ENCODE results near the gene CASZ1. TPM values are rescaled to one million over a fixed set of nuclear protein-coding genes. Genes with fewer than 3 reads are reported as not detected.

The CASZ1 gene
- total RNA-seq, 2 experiments from 2014 or later = 11.0 to 11.5 TPM

DNA sequence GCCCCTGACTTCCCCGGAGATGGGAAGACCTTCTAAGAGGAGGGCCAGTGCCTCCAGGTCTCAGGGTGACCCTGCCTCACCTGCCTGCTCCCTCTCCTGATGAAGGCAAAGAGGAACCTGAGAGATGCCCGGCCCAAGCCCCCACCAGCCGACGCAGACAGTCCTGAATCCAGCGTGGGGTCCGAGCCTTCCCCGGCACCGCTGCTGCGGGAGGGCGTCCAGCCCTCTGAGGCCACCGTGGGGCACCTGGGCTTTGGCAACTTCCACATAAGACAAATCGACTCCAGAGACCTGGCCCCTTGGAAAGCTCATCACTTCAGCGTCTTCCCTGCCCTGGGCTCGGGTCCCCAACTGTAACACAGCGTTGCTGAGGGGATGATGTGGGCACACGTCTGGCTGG lies 122.2 kb downstream of the CASZ1 start:
- no peaks in the 10 kb centered on the region for H3K36me3 Mint-ChIP-seq
- POLR2A ChIA-PET = no interaction called here
- no peak overlapping the region for H3K27ac Mint-ChIP-seq
- ATAC-seq (ENCODE audit: low read depth) = no peak
- no peak overlapping the region for H3K4me3 Mint-ChIP-seq
- H3K4me1 Mint-ChIP-seq = no peaks in the 10 kb centered on the region
- no peak for DNase-seq
- H3K27me3 Mint-ChIP-seq = no peaks in the 10 kb centered on the region
- no peaks in the 10 kb centered on the region for H3K9me3 Mint-ChIP-seq

DNA sequence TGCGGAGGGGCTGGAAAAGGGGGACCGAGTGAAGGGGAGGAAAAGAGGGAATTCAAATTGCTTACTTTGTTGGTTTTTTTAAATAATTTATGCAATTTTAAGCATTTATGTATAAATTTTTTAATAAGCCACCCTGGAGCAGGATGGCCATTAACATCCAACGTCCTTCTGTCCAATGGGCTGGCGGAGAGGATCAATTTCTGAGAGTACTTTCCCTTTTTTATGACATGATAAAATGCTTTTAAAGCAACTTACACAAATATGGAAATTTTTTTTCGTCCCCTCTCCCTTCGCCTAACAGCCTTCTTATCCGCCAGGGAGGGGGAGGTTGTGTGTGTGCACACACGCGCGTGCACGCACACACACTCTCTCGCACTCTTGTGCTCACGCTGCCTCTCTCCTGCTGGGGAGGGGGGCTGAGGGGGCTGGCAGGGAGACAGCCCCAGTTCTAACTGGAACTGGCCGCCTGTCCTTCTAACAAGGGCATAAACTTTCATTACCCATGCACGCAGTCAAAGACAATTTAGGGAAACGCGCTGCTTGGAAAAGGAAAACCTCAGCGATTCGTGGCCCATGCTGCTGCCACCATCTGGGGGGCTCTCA lies 123.2 kb downstream of the CASZ1 start:
- POLR2A ChIA-PET = no interaction called here
- no peak for DNase-seq
- H3K4me3 Mint-ChIP-seq = no peak overlapping the region
- H3K27ac Mint-ChIP-seq = no peak overlapping the region
- H3K9me3 Mint-ChIP-seq = no peaks in the 10 kb centered on the region
- H3K4me1 Mint-ChIP-seq = no peaks in the 10 kb centered on the region
- no peak for ATAC-seq (ENCODE audit: low read depth)
- H3K27me3 Mint-ChIP-seq = no peaks in the 10 kb centered on the region
- H3K36me3 Mint-ChIP-seq = no peaks in the 10 kb centered on the region

DNA sequence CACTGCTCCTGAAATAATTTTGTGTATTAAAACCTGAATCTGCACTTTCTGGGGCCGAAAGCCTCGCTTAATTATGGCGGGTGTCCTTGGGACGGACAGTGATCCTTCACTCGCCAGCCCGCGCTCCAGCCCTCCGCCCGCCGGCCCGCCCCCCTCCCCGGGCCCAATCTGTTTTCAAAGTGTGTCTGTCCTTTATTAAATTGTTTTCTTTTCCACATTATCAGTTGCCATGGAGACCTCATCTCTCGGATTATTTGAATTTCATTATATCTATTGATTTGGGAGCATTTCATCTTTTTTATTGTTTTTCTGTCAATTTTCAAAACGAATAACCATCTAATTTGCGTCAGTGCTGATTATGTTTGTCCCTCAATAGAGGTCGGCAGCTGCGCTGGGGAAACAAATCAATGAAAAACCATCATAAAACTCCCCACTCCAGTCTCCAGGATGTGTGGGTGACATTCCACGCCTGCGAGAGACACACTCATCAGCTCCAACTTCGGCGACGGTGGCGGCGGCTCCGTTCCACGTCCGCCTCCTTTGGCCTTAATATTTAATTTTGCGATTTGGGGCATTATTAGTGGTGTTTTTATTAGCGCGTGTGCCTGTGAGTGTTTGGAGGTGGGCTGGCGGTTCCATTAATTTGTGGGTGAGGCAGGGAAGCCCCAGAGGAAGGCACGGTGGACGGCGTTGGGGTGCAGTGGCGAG lies 123.9 kb downstream of the CASZ1 start:
- H3K4me3 Mint-ChIP-seq = no peak overlapping the region
- no peak overlapping the region for H3K27ac Mint-ChIP-seq
- no peaks in the 10 kb centered on the region for H3K9me3 Mint-ChIP-seq
- POLR2A ChIA-PET = interaction anchor here (0.6 kb wide), 1 partner anchor 52 kb away, joined by 3 read pairs; no protein-coding TSS in a partner anchor
- no peaks in the 10 kb centered on the region for H3K36me3 Mint-ChIP-seq
- no peak for DNase-seq
- no peaks in the 10 kb centered on the region for H3K27me3 Mint-ChIP-seq
- ATAC-seq (ENCODE audit: low read depth) = no peak
- no peaks in the 10 kb centered on the region for H3K4me1 Mint-ChIP-seq

DNA sequence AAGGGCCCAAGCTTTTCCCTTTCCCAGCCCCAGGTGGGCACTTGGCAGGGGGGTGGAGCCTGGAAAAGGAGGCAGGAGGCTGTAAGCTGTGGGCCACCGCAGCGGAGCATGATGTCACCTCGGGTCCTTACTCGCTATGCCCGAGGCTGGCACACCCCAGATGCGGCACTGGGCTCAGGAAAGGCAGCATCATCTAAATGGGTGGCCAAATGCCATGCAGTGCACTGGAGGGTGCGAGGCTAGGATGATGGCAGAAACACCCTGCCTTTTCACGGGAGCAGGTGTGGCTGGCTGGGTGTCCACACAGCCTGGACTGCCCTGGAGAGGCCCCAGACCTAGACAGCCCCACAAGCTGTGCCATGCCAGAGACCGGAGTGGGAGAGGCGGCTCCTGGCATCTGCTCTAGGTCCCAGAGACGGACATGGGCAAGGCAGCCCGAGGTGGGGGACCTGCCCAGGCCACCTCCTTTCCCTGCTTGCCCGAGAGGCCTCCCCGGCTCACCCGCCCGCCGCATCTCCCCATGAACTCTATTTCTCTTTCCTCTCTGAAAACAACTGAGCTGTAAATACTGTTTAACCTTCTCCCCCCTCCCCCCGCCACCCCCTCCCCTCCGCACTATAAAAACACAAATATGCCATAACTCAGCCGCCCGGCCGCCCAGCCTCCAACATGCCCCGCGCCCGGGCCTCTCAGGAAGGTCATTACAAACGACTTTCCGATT lies 124.7 kb downstream of the CASZ1 start:
- H3K36me3 Mint-ChIP-seq = no peaks in the 10 kb centered on the region
- no peak for DNase-seq
- no peak for ATAC-seq (ENCODE audit: low read depth)
- H3K27me3 Mint-ChIP-seq = no peaks in the 10 kb centered on the region
- no peak overlapping the region for H3K4me3 Mint-ChIP-seq
- POLR2A ChIA-PET = interaction anchor here (0.6 kb wide), 1 partner anchor 51 kb away, joined by 3 read pairs; no protein-coding TSS in a partner anchor
- no peak overlapping the region for H3K27ac Mint-ChIP-seq
- H3K4me1 Mint-ChIP-seq = no peaks in the 10 kb centered on the region
- no peaks in the 10 kb centered on the region for H3K9me3 Mint-ChIP-seq

DNA sequence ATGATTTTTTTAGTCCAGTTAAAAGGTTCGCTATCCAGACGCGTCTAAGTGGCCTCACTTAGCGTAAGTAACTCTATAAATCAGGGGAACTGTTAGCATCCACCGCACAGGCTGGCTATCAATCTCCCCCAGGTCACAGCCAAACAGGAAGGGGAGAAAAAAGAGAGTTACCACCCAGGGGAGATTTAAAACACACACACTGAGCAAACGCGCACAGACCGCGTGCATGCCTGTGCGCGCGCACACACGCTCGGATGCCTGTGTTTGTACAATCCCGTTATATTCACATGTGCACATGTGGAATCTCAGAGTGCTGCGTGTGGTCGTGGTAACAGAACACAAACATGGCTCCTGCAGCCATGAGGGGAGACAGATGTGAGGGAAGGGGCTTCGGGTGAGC lies 125.4 kb downstream of the CASZ1 start:
- H3K4me1 Mint-ChIP-seq = no peaks in the 10 kb centered on the region
- no peak overlapping the region for H3K4me3 Mint-ChIP-seq
- no peak for DNase-seq
- no peaks in the 10 kb centered on the region for H3K27me3 Mint-ChIP-seq
- POLR2A ChIA-PET = no interaction called here
- H3K27ac Mint-ChIP-seq = no peak overlapping the region
- H3K36me3 Mint-ChIP-seq = no peaks in the 10 kb centered on the region
- no peak for ATAC-seq (ENCODE audit: low read depth)
- no peaks in the 10 kb centered on the region for H3K9me3 Mint-ChIP-seq

DNA sequence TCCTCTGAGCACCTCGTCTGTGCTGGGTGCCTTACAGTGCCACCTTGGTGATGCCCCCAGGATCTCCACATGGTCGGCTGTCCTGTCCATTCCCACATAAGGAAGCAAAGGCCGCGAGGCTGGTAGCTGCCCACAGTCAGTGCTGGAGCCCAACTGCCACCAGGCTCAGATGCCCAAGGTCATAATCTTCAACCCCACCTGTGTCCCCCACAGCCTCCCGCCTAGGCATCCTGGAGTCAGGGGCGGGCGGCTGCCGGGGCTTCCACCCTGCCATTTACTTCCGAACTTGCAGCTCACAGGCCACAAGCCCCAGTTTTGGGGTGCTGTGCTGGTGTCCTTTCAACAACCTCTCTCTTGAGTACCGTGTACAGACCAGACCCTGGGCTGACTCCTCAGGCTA lies 126.3 kb downstream of the CASZ1 start:
- Mint-ChIP-seq H3K4me1 (no peaks in the 10 kb centered on the region), H3K4me3 (no peak overlapping the region), H3K27me3 (no peaks in the 10 kb centered on the region), H3K27ac (no peak overlapping the region), H3K9me3 (no peaks in the 10 kb centered on the region), H3K36me3 (no peaks in the 10 kb centered on the region)
- POLR2A ChIA-PET = no interaction called here
- no peak for DNase-seq
- ATAC-seq (ENCODE audit: low read depth) = no peak

DNA sequence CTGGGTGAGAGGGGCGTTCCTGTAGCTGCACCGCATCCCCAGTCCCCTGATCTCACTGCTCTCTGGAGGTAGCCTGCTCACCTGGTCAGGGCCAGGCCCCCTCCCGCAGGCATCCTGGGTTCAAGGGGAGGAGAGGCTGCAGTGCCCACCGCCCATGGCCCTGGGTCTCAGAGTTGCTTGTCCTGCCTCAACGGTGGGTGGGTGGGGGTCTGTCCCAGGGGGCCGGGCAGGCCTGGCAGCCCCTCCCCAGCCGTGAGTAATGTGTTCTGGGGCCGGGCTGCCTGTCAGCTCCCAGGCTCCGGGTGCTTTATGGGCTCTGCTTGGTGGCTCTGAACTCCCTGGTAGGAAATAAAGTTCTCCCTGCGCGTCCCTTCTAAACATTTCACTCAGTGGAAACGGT lies 126.9 kb downstream of the CASZ1 start:
- ATAC-seq (ENCODE audit: low read depth) = no peak
- H3K4me3 Mint-ChIP-seq = no peak overlapping the region
- H3K27me3 Mint-ChIP-seq = no peaks in the 10 kb centered on the region
- no peak for DNase-seq
- no peak overlapping the region for H3K27ac Mint-ChIP-seq
- POLR2A ChIA-PET = no interaction called here
- H3K36me3 Mint-ChIP-seq = no peaks in the 10 kb centered on the region
- H3K4me1 Mint-ChIP-seq = no peaks in the 10 kb centered on the region
- H3K9me3 Mint-ChIP-seq = no peaks in the 10 kb centered on the region

DNA sequence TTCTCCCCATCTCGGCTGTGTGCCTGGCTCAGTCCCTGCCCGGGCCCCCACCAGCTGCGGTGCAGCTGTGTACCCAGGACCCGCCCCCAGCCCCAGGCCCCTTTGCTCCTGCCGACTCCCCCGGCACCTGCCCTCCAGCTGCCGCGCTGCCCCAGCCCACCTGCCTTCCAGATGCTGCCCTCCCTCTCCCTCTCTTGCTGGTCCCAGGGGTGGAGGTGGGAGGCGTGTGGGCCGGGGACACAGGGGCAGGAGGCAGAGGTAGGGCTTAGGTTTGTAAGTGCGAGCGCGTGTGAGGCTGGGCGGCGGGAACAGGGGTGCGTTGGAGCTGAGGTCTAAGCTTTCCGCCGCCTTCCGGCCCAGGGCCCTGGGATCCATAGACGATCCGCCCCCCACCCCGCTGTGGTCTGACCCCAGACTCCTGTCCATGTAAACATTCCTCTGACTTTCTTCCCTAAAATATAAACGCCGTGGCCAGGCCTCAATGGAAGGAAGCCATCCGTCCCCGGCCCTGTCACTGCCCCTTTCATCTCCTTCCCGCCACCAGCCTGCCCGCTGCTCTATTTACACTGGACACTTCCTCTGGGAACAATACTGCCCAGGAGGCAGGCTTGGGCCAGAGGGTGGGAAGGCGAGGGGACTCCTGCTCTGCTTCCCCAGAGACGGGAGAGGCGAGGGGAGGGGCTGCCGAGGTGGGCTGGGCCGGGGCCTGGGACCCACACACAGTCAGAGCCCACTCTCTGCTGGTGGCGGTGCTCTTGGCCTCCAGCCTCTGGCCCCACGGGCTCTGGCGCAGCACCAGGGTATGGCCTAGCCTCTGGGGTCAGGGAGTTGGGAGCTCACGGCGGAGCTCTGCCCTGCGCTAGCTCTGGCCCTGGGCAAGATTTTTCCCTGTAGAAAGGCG lies 128.3 kb downstream of the CASZ1 start:
- POLR2A ChIA-PET = no interaction called here

DNA sequence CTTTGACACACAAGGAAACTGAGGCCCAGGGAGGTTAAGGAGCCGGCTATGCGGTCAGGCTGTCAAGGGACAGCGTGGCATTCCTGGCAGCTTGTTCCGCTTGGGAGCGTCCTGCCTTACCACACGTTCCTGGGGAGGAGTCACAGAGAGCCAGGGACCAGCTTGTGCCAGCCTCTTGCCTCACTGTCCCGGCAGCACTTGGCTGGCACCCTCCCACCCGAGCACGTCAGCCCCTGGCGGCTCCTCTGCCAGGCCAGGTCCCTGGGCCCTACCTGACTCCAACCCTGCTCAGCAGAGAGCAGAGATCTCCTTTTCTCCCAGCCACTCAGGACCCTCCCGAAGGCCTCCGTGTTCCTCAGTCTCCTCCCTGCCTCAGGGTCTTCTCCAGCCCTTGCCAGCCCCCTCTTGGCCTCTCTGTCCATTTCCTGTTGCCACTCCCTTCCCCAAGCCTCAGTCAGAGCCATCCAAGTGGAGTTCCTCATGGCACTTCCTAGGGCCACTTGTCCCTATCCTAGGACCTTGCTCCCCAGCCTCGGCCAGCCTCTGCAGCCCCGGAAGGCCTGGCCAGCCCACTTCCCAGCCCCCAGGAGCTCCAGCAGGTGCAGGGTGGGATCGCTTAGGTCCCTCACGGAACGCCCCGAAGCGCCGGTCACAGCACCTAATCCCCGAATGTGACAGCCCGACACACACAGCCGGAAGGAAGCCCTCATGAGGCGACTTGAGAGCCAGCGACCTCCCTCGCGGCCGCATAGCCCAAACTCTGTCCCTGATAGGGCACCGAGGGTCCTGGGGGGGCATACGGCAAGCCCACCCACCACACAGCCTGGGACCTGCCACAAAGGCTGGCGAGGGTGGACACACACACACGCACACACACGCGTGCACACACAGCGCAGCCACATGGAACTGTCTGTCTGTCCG lies 130.3 kb downstream of the CASZ1 start:
- H3K27ac Mint-ChIP-seq = no peak overlapping the region
- POLR2A ChIA-PET = no interaction called here

More for the DNA sequence above, 128.3 kb downstream of the CASZ1 start:
- no peak for ATAC-seq (ENCODE audit: low read depth)
- Mint-ChIP-seq H3K27me3 (no peaks in the 10 kb centered on the region), H3K4me3 (no peak overlapping the region), H3K36me3 (no peaks in the 10 kb centered on the region), H3K27ac (no peak overlapping the region), H3K4me1 (no peaks in the 10 kb centered on the region), H3K9me3 (no peaks in the 10 kb centered on the region)
- DNase-seq = no peak

DNA sequence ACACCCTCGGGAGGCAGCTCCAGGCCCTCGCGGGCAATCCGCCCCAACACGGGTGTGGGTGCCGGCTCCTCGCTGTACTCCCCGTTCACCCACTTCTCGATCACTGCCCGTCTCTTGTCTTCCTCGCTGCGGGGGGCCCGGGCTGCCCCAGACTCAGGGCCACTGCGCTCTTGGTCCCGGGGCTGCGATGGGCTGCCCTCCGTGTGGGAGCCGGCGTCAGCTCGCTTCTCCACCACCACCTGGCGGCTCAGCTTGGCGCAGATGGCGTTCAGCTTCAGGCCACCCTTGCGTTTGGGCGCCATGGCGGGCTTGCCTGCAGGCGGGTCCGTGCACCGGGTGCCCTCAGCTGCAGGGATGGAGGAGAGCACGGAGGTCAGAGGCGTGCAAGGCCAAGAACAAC lies 131.2 kb downstream of the CASZ1 start:
- Mint-ChIP-seq H3K27ac (no peak overlapping the region), H3K9me3 (no peaks in the 10 kb centered on the region), H3K27me3 (no peaks in the 10 kb centered on the region), H3K4me3 (no peak overlapping the region), H3K4me1 (no peaks in the 10 kb centered on the region), H3K36me3 (no peaks in the 10 kb centered on the region)
- DNase-seq = no peak
- ATAC-seq (ENCODE audit: low read depth) = no peak
- POLR2A ChIA-PET = no interaction called here

More for the DNA sequence above, 130.3 kb downstream of the CASZ1 start:
- DNase-seq = no peak
- Mint-ChIP-seq H3K27me3 (no peaks in the 10 kb centered on the region), H3K9me3 (no peaks in the 10 kb centered on the region), H3K4me1 (no peaks in the 10 kb centered on the region), H3K36me3 (no peaks in the 10 kb centered on the region), H3K4me3 (no peak overlapping the region)
- no peak for ATAC-seq (ENCODE audit: low read depth)

DNA sequence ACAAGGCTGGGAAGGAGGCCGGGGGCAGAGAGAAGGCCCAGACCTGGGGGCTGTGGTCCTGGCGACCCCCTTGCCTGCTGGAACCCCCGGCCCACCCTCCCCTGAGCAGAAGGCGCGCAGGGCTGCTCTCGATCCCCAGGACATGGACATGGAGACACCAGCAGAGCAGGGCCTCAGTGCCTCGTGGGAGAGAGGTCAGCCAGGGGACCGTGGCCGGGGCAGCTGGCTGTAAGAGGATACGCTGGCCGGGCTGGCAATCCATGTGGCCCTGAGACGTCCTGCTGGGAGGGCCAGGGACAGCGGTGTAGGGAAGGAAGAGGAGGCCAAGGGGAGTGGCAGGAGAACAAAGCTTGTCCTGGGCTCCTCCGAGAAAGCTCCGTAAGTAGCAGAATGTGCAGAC lies 132.2 kb downstream of the CASZ1 start:
- no peaks in the 10 kb centered on the region for H3K4me1 Mint-ChIP-seq
- no peaks in the 10 kb centered on the region for H3K9me3 Mint-ChIP-seq
- H3K27me3 Mint-ChIP-seq = no peaks in the 10 kb centered on the region
- POLR2A ChIA-PET = no interaction called here
- no peaks in the 10 kb centered on the region for H3K36me3 Mint-ChIP-seq
- no peak overlapping the region for H3K4me3 Mint-ChIP-seq
- ATAC-seq (ENCODE audit: low read depth) (no peak), DNase-seq (no peak)
- no peak overlapping the region for H3K27ac Mint-ChIP-seq

DNA sequence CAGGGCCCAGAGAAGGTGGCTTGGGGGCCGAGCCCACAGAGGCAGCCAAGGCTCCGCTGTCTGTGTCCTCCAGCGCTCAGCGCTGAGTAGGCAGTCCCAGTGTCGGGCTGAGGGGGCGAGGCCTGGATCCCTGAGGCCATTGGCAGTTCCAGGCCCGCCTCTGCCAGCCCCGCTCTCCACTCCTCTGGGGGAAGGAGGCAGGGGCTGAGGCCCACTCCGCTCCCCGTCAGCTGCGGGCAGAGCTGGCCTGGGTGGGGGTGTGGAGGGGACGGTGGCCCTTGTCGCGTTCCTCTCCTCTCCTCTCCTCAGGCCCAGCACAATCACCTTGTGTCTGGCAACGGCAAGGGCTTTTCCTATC lies 132.8 kb downstream of the CASZ1 start:
- ATAC-seq (ENCODE audit: low read depth) = no peak
- H3K27ac Mint-ChIP-seq = no peak overlapping the region
- H3K36me3 Mint-ChIP-seq = no peaks in the 10 kb centered on the region
- no peak for DNase-seq
- H3K4me1 Mint-ChIP-seq = no peaks in the 10 kb centered on the region
- POLR2A ChIA-PET = no interaction called here
- no peaks in the 10 kb centered on the region for H3K9me3 Mint-ChIP-seq
- no peak overlapping the region for H3K4me3 Mint-ChIP-seq
- H3K27me3 Mint-ChIP-seq = no peaks in the 10 kb centered on the region
